Neural cell (in vitro differentiated cells): ENCODE measurements around the gene FRS3. TPM values are rescaled to one million over a fixed set of nuclear protein-coding genes. Genes with fewer than 3 reads are reported as not detected.

Source experiments
- H2AFZ ChIP-seq: fragments of 200-600, 300-800 bp; sonication (generic), shearing (Covaris generic); 2 replicates; pipeline ENCODE4 v1.6.0; 2014; ENCODE audit warnings: low read depth, mild to moderate bottlenecking, antibody characterized with exemption, low read length, moderate library complexity
- H3F3A ChIP-seq: fragments of 200-600 bp; shearing (Covaris generic); 2 replicates; pipeline ENCODE4 v1.6.1; 2016; ENCODE audit warnings: mild to moderate bottlenecking, moderate library complexity, mixed read lengths, antibody characterized with exemption, low read length; ENCODE audit not compliant: insufficient read depth, poor library complexity, severe bottlenecking
- H3K27ac ChIP-seq: fragments of 200-600, 300-800 bp; sonication (generic), shearing (Covaris generic); 2 replicates; pipeline ENCODE4 v1.5.1; 2014; ENCODE audit warnings: mild to moderate bottlenecking, low read length, moderate library complexity
- H3K27me3 ChIP-seq: fragments of 300-800, 200-600 bp; sonication (generic), shearing (Covaris generic); 2 replicates; pipeline ENCODE4 v1.6.0; 2014; ENCODE audit warnings: mild to moderate bottlenecking, low read depth, low read length, moderate library complexity; ENCODE audit not compliant: insufficient read depth
- H3K36me3 ChIP-seq: fragments of 300-800, 200-600 bp; sonication (generic), shearing (Covaris generic); 2 replicates; pipeline ENCODE4 v1.5.1; 2014; ENCODE audit warnings: mild to moderate bottlenecking, antibody characterized with exemption, low read length, moderate library complexity; ENCODE audit not compliant: insufficient read depth
- H3K4me2 ChIP-seq: fragments of 300-800, 200-600 bp; sonication (generic), shearing (Covaris generic); 2 replicates; pipeline ENCODE4 v1.6.0; 2014; ENCODE audit warnings: mild to moderate bottlenecking, low read length
- H3K4me3 ChIP-seq: fragments of 300-800, 200-600 bp; sonication (generic), shearing (Covaris generic); 2 replicates; pipeline ENCODE4 v1.5.1; 2014; ENCODE audit warnings: mild to moderate bottlenecking, low read length, moderate library complexity
- H3K79me2 ChIP-seq: fragments of 200-600 bp; shearing (Covaris generic); replicated peaks from 2 replicates; pipeline ENCODE4 v1.6.0; 2014; ENCODE audit warnings: mild to moderate bottlenecking, low read length, moderate library complexity; ENCODE audit not compliant: insufficient read depth
- H3K9ac ChIP-seq: fragments of 300-800, 200-600 bp; sonication (generic), shearing (Covaris generic); 2 replicates; pipeline ENCODE4 v1.6.1; 2016; ENCODE audit warnings: mild to moderate bottlenecking, low read length, mixed read lengths
- H3K9me2 ChIP-seq: fragments of 200-600 bp; shearing (Covaris generic); 2 replicates; pipeline ENCODE4 v1.6.1; 2016; ENCODE audit warnings: mild to moderate bottlenecking, low read length, mixed read lengths; ENCODE audit not compliant: insufficient read depth
- H3K9me3 ChIP-seq: fragments of 200-600, 300-800 bp; sonication (generic), shearing (Covaris generic); 2 replicates; pipeline ENCODE4 v1.6.1; 2016; ENCODE audit warnings: mild to moderate bottlenecking, mixed run types, low read length, moderate library complexity, mixed read lengths
- H4K20me1 ChIP-seq: fragments of 200-600 bp; shearing (Covaris generic); 2 replicates; pipeline ENCODE4 v1.6.1; 2016; ENCODE audit warnings: mild to moderate bottlenecking, mixed run types; ENCODE audit not compliant: insufficient read depth
- CTCF ChIP-seq: fragments of 450-650 bp; IDR thresholded peaks from 2 replicates; pipeline ENCODE4 v1.5.1; 2014; ENCODE audit warnings: antibody characterized with exemption, mild to moderate bottlenecking, moderate library complexity; ENCODE audit not compliant: poor library complexity, severe bottlenecking
- EP300 ChIP-seq: fragments of 450-650 bp; conservative IDR thresholded peaks from 2 replicates; pipeline ENCODE4 v1.6.1; 2014; ENCODE audit warnings: antibody characterized with exemption, mild to moderate bottlenecking, moderate library complexity; ENCODE audit not compliant: poor library complexity, severe bottlenecking
- EZH2 ChIP-seq: fragments of 200-600, 300-800 bp; shearing (Covaris generic), sonication (generic); IDR thresholded peaks from 2 replicates; pipeline ENCODE4 v1.6.1; 2014; ENCODE audit warnings: antibody characterized with exemption, low read length, borderline replicate concordance, mild to moderate bottlenecking; ENCODE audit not compliant: insufficient read depth, poor library complexity, severe bottlenecking
- MXI1 ChIP-seq: fragments of 450-650 bp; conservative IDR thresholded peaks from 2 replicates; pipeline ENCODE4 v1.6.1; 2014; ENCODE audit warnings: antibody characterized with exemption, mild to moderate bottlenecking; ENCODE audit not compliant: poor library complexity, severe bottlenecking
- POLR2AphosphoS5 ChIP-seq: IDR thresholded peaks from 2 replicates; pipeline ENCODE4 v1.6.1; 2012
- RAD21 ChIP-seq: fragments of 450-650 bp; conservative IDR thresholded peaks from 2 replicates; pipeline ENCODE4 v1.6.1; 2014; ENCODE audit warnings: antibody characterized with exemption, mild to moderate bottlenecking, moderate library complexity
- REST ChIP-seq: IDR thresholded peaks from 2 replicates; pipeline ENCODE4 v1.6.1; 2012; ENCODE audit warnings: borderline replicate concordance
- SMC3 ChIP-seq: fragments of 450-650 bp; conservative IDR thresholded peaks from 2 replicates; pipeline ENCODE4 v1.6.1; 2014; ENCODE audit warnings: antibody characterized with exemption, mild to moderate bottlenecking, moderate library complexity; ENCODE audit not compliant: poor library complexity
- TAF1 ChIP-seq: IDR thresholded peaks from 2 replicates; pipeline ENCODE4 v1.6.1; 2012; ENCODE audit warnings: low read depth
- polyA plus RNA-seq: library from polyadenylated mRNA; depleted of rRNA; stranded (reverse); fragments of >200 nt; gene quantifications from 2 replicates; pipeline ENCODE4 v1.2.3, GENCODE V29; 2014

FRS3 gene
- polyA plus RNA-seq, 1 donor from 2014 or later = 15.7 TPM

GRCh38 chr6:41727705-41728072 lies 52.0 kb downstream of the FRS3 start:
- Histone ChIP-seq H3K27ac (no peak overlapping the region), H2AFZ (no peak overlapping the region), H3K4me2 (no peak overlapping the region), H3K36me3 (no peaks in the 10 kb centered on the region), H3K27me3 (no peaks in the 10 kb centered on the region), H3K9me2 (no peaks in the 10 kb centered on the region), H3F3A (no peaks in the 10 kb centered on the region), H3K4me3 (no peak overlapping the region), H3K9me3 (no peaks in the 10 kb centered on the region), H3K79me2 (no peaks in the 10 kb centered on the region), H3K9ac (no peak overlapping the region), H4K20me1 (no peaks in the 10 kb centered on the region)
- TF ChIP-seq EP300 (no peak), REST (no peak), SMC3 (no peak), POLR2AphosphoS5 (no peak), EZH2 (no peak), TAF1 (no peak), CTCF (no peak), MXI1 (no peak)

- Histone ChIP-seq H3K9ac (no peak overlapping the region), H3K4me3 (no peak overlapping the region), H3K36me3 (no peaks in the 10 kb centered on the region), H3K27ac (no peak overlapping the region), H3F3A (no peaks in the 10 kb centered on the region), H3K9me3 (no peaks in the 10 kb centered on the region), H2AFZ (no peak overlapping the region), H3K27me3 (no peaks in the 10 kb centered on the region), H3K9me2 (no peaks in the 10 kb centered on the region), H3K79me2 (no peaks in the 10 kb centered on the region), H3K4me2 (no peak overlapping the region), H4K20me1 (no peaks in the 10 kb centered on the region)
- TF ChIP-seq MXI1 = no peak
- TF ChIP-seq POLR2AphosphoS5 = no peak
- TF ChIP-seq EP300 = no peak
- no peak for TF ChIP-seq RAD21
- no peak for TF ChIP-seq SMC3
- no peak for TF ChIP-seq REST
- no peak for TF ChIP-seq TAF1
- no peak for TF ChIP-seq EZH2
- TF ChIP-seq CTCF = no peak
Observed at GRCh38 chr6:41726876-41727275, 52.8 kb downstream of the FRS3 start.
